ENCODE data around the gene B9D1. TPM values are rescaled to one million over a fixed set of nuclear protein-coding genes. Genes with fewer than 3 reads are reported as not detected.

The B9D1 gene
- total and polyA plus RNA-seq, 11 donors, result 5.6 to 27.9 (median 10.7) TPM

- peaks cover 0 to 59% (median 40%) of the 10 kb centered on the region in 12 donors for H3K4me1 ChIP-seq
Observed at GRCh38 chr17:19388791-19389785, 26.6 kb upstream of the B9D1 start.

GRCh38 chr17:19387921-19388521, 25.5 kb upstream of the B9D1 start:
- peak overlapping the region; percentile 55 to 96 (median 84) for H3K27ac ChIP-seq
- H3K4me3 ChIP-seq, result no peak overlapping the region
- ATAC-seq, result peak in 2 of 4 donors; percentile 1 to 16
- no peaks in the 10 kb centered on the region for H3K27me3 ChIP-seq
- intact Hi-C loops (cut with DNase I), result no loop called here
- no peak for DNase-seq
- H3K36me3 ChIP-seq, result peaks cover 0 to 26% (median 17%) of the 10 kb centered on the region in 9 donors
- 70 to 77% (median 73%) methylated on average over 2 of the region's 2 CpGs for WGBS, 4 donors
- H3K9me3 ChIP-seq, result no peaks in the 10 kb centered on the region
- TF ChIP-seq POLR2A (IDR thresholded peaks at IDR 0.05), result no peak
- TF ChIP-seq CTCF (IDR thresholded peaks at IDR 0.05), result no peak
- peaks cover 0 to 67% (median 43%) of the 10 kb centered on the region in 12 donors for H3K4me1 ChIP-seq

More at GRCh38 chr17:19388791-19389785, 26.6 kb upstream of the B9D1 start:
- TF ChIP-seq CTCF (IDR thresholded peaks at IDR 0.05) (no peak), POLR2A (IDR thresholded peaks at IDR 0.05) (no peak)
- Histone ChIP-seq H3K9me3 (no peaks in the 10 kb centered on the region), H3K27ac (peak overlapping the region in 10 of 12 donors; percentile 30 to 96 (median 84)), H3K36me3 (peaks cover 0 to 15% (median 6%) of the 10 kb centered on the region in 9 donors), H3K4me3 (no peak overlapping the region), H3K27me3 (no peaks in the 10 kb centered on the region)
- ATAC-seq (no peak), DNase-seq (peak in 1 of 5 donors; percentile 35)
- WGBS, 4 donors, result 68 to 82% (median 75%) methylated on average over 5 of the region's 5 CpGs
- intact Hi-C loops (cut with DNase I), result no loop called here

- Histone ChIP-seq H3K27ac (peak within 1 kb of the TSS; percentile 58 to 96 (median 84)), H3K36me3 (peaks cover 0 to 34% (median 24%) of the 10 kb centered on the region in 9 donors), H3K4me3 (peak within 1 kb of the TSS in 10 of 12 donors; percentile 19 to 58 (median 41)), H3K27me3 (no peaks in the 10 kb centered on the region), H3K9me3 (no peaks in the 10 kb centered on the region), H3K4me1 (peaks cover 0 to 70% (median 45%) of the 10 kb centered on the region in 12 donors)
- TF ChIP-seq POLR2A (IDR thresholded peaks at IDR 0.05), result no peak
- TF ChIP-seq CTCF (IDR thresholded peaks at IDR 0.05), result no peak
- intact Hi-C loops (cut with DNase I), result no loop called here
- WGBS, 4 donors, result 10 to 24% (median 17%) methylated on average over 12 to 22 of the region's 22 CpGs
- DNase-seq, result peak; percentile 71 to 84 (median 79)
- peak; percentile 49 to 76 (median 61) for ATAC-seq
Observed at GRCh38 chr17:19386974-19387920, 24.7 kb upstream of the B9D1 start, which contains the start of gene MFAP4. Gene MFAP4 (minus strand): TSS chr17:19387190. CDS start chr17:19387155, 35 bp downstream.

Data from heart left ventricle (tissue), 16 donors.